Endothelial cell of umbilical vein (primary cell): ENCODE data around the gene CYP27C1.

Source experiments
- CTCF ChIP-seq, 2 donors: IDR thresholded peaks; 1 replicate in 1 of 2; 2 replicates in 1 of 2; pipeline ENCODE4 v1.5.1; 2011; ENCODE audit warnings: low read length in 2 of 2, mild to moderate bottlenecking in 2 of 2, moderate library complexity in 2 of 2, control low read depth in 1 of 2, inconsistent platforms in 1 of 2, low read depth in 1 of 2; ENCODE audit not compliant: insufficient read depth in 1 of 2; ENCODE audit errors: extremely low read depth in 1 of 2
- EZH2 ChIP-seq: IDR thresholded peaks from 2 replicates; pipeline ENCODE4 v1.6.1; 2012; ENCODE audit warnings: borderline replicate concordance, low read depth, mild to moderate bottlenecking, moderate library complexity, low read length, inconsistent platforms; ENCODE audit not compliant: severe bottlenecking
- MAX ChIP-seq: IDR thresholded peaks from 2 replicates; pipeline ENCODE4 v1.6.1; 2011; ENCODE audit not compliant: insufficient read depth, insufficient read length
- POLR2A ChIP-seq: IDR thresholded peaks from 2 replicates; pipeline ENCODE4 v1.6.1; 2012; ENCODE audit warnings: low read depth, mild to moderate bottlenecking, control low read depth, low read length
- POLR2AphosphoS5 ChIP-seq: IDR thresholded peaks from 2 replicates; pipeline ENCODE4 v1.6.1; 2012; ENCODE audit warnings: low read depth, mild to moderate bottlenecking, control low read depth, low read length, moderate library complexity; ENCODE audit not compliant: insufficient read depth

GRCh38 chr2:127143841-127144782 is 76.0 kb downstream of the CYP27C1 start:
- TF ChIP-seq CTCF (IDR thresholded peaks at IDR 0.05; ENCODE audit: extremely low read depth in 1 of 2, insufficient read depth in 1 of 2, low read depth in 1 of 2, low read length in 2 of 2) (no peak), POLR2AphosphoS5 (peak; percentile 39), EZH2 (no peak), POLR2A (no peak), MAX (no peak)
